B cell (primary cell): ENCODE results near the gene AUTS2. TPM values are rescaled to one million over a fixed set of nuclear protein-coding genes. Genes with fewer than 3 reads are reported as not detected.

Source experiments
- ATAC-seq: fragments of 200-7000 bp; cut with Tn5 transposase; one replicate; pipeline ENCODE4 v1.10.0; 2021; ENCODE audit warnings: low read depth, mild to moderate bottlenecking, moderate number of reproducible peaks, moderate library complexity
- CTCF ChIA-PET: fragments of 350-600 bp; sonication (Branson Sonifier 250); formaldehyde crosslinking; loops from one replicate; lab custom pipeline; 2021; ENCODE audit warnings: antibody characterized with exemption, inconsistent platforms; lab: Charles Lee
- POLR2A ChIA-PET: fragments of 350-600 bp; sonication (Branson Sonifier 250); formaldehyde crosslinking; loops from one replicate; lab custom pipeline; 2021; ENCODE audit warnings: antibody characterized with exemption; lab: Charles Lee
- DNase-seq: peaks from one replicate; pipeline ENCODE4 v3.0.0; 2013
- H2AFZ ChIP-seq: 2 replicates; pipeline ENCODE4 v1.6.1; 2012; ENCODE audit warnings: mild to moderate bottlenecking, low read depth, low read length; ENCODE audit not compliant: insufficient read depth, poor library complexity, severe bottlenecking
- H3K27ac ChIP-seq, 2 donors: 1 replicate in 1 of 2; 2 replicates in 1 of 2; pipeline ENCODE4 v1.5.1; 2012 to 2013; ENCODE audit warnings: low read length in 2 of 2, mild to moderate bottlenecking in 2 of 2, moderate library complexity in 1 of 2
- H3K27me3 ChIP-seq, 4 experiments: fragments of 200-600 bp in 1 of 4; sonication (generic) in 1 of 4; replicated peaks in 1 of 4; 1 replicate in 2 of 4; 2 replicates in 2 of 4; pipeline versions ENCODE4 v1.6.1 to v1.7.0; 2013 to 2016; ENCODE audit warnings: low read length in 3 of 4, mild to moderate bottlenecking in 2 of 4, mixed read lengths in 1 of 4, moderate library complexity in 1 of 4; ENCODE audit not compliant: insufficient read depth in 4 of 4, control insufficient read depth in 3 of 4; ENCODE audit errors: control extremely low read depth in 1 of 4
- H3K36me3 ChIP-seq, 2 experiments: replicated peaks in 1 of 2; 1 replicate in 1 of 2; 2 replicates in 1 of 2; pipeline versions ENCODE4 v1.6.1 to v1.7.1; 2013; ENCODE audit warnings: low read length in 1 of 2; ENCODE audit not compliant: insufficient read depth in 2 of 2, control insufficient read depth in 1 of 2; ENCODE audit errors: control extremely low read depth in 1 of 2, extremely low read depth in 1 of 2
- H3K4me1 ChIP-seq, 2 donors: fragments of 200-600 bp in 1 of 2; sonication (generic) in 1 of 2; 1 replicate in 1 of 2; 2 replicates in 1 of 2; pipeline versions ENCODE4 v1.5.1 to v1.6.1; 2013 to 2017; ENCODE audit warnings: low read length in 2 of 2; ENCODE audit not compliant: control insufficient read depth in 2 of 2, insufficient read depth in 2 of 2
- H3K4me2 ChIP-seq: replicated peaks from 2 replicates; pipeline ENCODE3; 2012; ENCODE audit warnings: mild to moderate bottlenecking, low read depth, low read length; ENCODE audit not compliant: poor library complexity, severe bottlenecking
- H3K4me3 ChIP-seq, 5 experiments: fragments of 200-600 bp in 1 of 5; sonication (generic) in 1 of 5; 1 replicate in 3 of 5; 2 replicates in 2 of 5; pipeline versions ENCODE4 v1.5.1 to v1.7.0; 2011 to 2016; ENCODE audit warnings: low read length in 4 of 5, mild to moderate bottlenecking in 4 of 5, low read depth in 2 of 5, control low read depth in 1 of 5, moderate library complexity in 1 of 5; ENCODE audit not compliant: insufficient read depth in 1 of 5; ENCODE audit errors: control extremely low read depth in 1 of 5, extremely low read depth in 1 of 5
- H3K79me2 ChIP-seq: fragments of 200-600 bp; sonication (generic); one replicate; pipeline ENCODE4 v1.6.0; 2016; ENCODE audit warnings: low read length; ENCODE audit not compliant: control insufficient read depth, insufficient read depth
- H3K9ac ChIP-seq: fragments of 200-600 bp; sonication (generic); 2 replicates; pipeline ENCODE4 v1.6.1; 2017; ENCODE audit warnings: mild to moderate bottlenecking, low read length, moderate library complexity
- H3K9me3 ChIP-seq, 3 donors: one replicate each; pipeline versions ENCODE4 v1.6.1 to v1.7.1; 2013; ENCODE audit warnings: low read length in 2 of 3; ENCODE audit not compliant: control insufficient read depth in 2 of 3, insufficient read depth in 1 of 3; ENCODE audit errors: control extremely low read depth in 1 of 3
- H4K20me1 ChIP-seq: 2 replicates; pipeline ENCODE4 v1.6.0; 2012; ENCODE audit warnings: mild to moderate bottlenecking, low read length; ENCODE audit not compliant: insufficient read depth, control insufficient read depth, poor library complexity, severe bottlenecking
- H3K27ac Mint-ChIP-seq: one replicate; pipeline ENCODE4 v1.8.0; 2021; ENCODE audit warnings: mixed read lengths
- H3K27me3 Mint-ChIP-seq: one replicate; pipeline ENCODE4 v1.8.0; 2021; ENCODE audit warnings: mixed read lengths
- H3K4me1 Mint-ChIP-seq: one replicate; pipeline ENCODE4 v1.8.0; 2021; ENCODE audit warnings: mixed read lengths
- H3K4me3 Mint-ChIP-seq: one replicate; pipeline ENCODE4 v1.8.0; 2021; ENCODE audit warnings: mixed read lengths
- H3K9me3 Mint-ChIP-seq: one replicate; pipeline ENCODE4 v1.8.0; 2022; ENCODE audit warnings: mixed read lengths; ENCODE audit not compliant: insufficient read depth
- EZH2 ChIP-seq: IDR thresholded peaks from 2 replicates; pipeline ENCODE4 v1.6.1; 2012; ENCODE audit warnings: borderline replicate concordance, low read depth, mild to moderate bottlenecking, moderate library complexity, low read length; ENCODE audit not compliant: insufficient read depth, poor library complexity, severe bottlenecking
- WGBS: methylation state at CpG from one replicate; pipeline ENCODE4 v1.1.5; 2013; ENCODE audit warnings: missing lambda C conversion rate; ENCODE audit not compliant: insufficient coverage; 5-methylcytosine and 5-hydroxymethylcytosine counted together
- intact Hi-C: fragments of 100-400 bp; cut with micrococcal nuclease; formaldehyde crosslinking; loops from one replicate; pipeline ENCODE4 v1.10.0; 2022
- polyA plus RNA-seq: library from polyadenylated mRNA; depleted of rRNA; stranded (reverse); fragments of >200 nt; gene quantifications from 2 replicates; pipeline ENCODE4 v1.2.3, GENCODE V29; 2012
- total RNA-seq, 2 donors: library from RNA; stranded (reverse); fragments of 120-200 nt in 1 of 2; gene quantifications; 1 replicate in 1 of 2; 2 replicates in 1 of 2; pipeline versions ENCODE4 v1.2.3 to v1.2.4, GENCODE V29; 2013 to 2022
- TF ChIP-seq, protein P1 (sequence below): fragments of 200-600 bp; IDR thresholded peaks from one replicate; pipeline ENCODE4 v1.8.0; 2022; ENCODE audit warnings: antibody characterized with exemption, mild to moderate bottlenecking

AUTS2 gene
- total and polyA plus RNA-seq, 2 donors (not counting 1 experiment from before 2014, with no cell fraction given): 22.3 to 35.0 TPM

DNA sequence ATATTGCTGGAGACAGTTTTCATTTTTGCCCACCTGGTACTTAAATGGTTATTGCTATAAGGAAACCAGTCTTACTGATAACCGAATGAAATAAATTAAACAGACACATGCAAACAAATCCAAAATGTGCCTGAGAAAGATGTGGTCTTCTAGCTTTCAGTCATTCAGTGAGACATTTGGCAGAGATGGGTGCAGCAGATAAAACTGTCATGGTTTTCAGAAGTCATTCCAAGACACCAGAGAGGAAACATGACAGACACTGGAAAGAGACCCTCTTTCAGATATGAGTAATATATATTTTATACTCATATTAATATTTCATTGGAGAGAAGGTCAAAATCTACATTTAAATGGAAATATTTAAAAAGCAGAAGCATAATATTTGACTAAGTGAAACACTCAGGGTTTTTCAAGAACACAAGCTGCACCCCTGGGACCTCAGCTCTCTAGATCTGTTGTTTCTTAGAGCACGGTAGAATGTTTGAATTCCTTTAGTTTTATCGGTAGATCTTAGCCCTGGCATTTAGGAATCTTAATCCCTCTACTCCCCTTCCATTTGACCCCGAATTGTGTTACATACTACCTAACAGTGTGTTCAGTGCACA is 246.1 kb downstream of the AUTS2 start:
- DNase-seq (no peak), ATAC-seq (no peak)
- no peak overlapping the region for H3K9ac ChIP-seq
- H3K4me3 Mint-ChIP-seq: peak overlapping the region; percentile 78
- ChIA-PET POLR2A (interaction anchor here (0.6 to 1.0 kb wide), 2 partner anchors 20 to 503 kb away, joined by 3 to 7 read pairs; no protein-coding TSS in a partner anchor), CTCF (interaction anchor here (0.9 to 1.5 kb wide), 2 partner anchors 20 kb away, joined by 3 to 6 read pairs; no protein-coding TSS in a partner anchor)
- intact Hi-C loops: loop anchor here (5.0 kb wide), 1 partner anchor 43 kb away; no protein-coding TSS in a partner anchor
- H3K36me3 ChIP-seq: no peaks in the 10 kb centered on the region
- peaks cover 72% of the 10 kb centered on the region for H3K4me1 Mint-ChIP-seq
- no peaks in the 10 kb centered on the region for H3K27me3 ChIP-seq
- H3K79me2 ChIP-seq: peaks cover 42% of the 10 kb centered on the region
- no peaks in the 10 kb centered on the region for H4K20me1 ChIP-seq
- H3K9me3 ChIP-seq: no peaks in the 10 kb centered on the region
- H3K4me3 ChIP-seq: no peak overlapping the region
- peaks cover 58 to 59% of the 10 kb centered on the region in 2 donors for H3K4me1 ChIP-seq
- no peaks in the 10 kb centered on the region for H3K27me3 Mint-ChIP-seq
- no peaks in the 10 kb centered on the region for H3K9me3 Mint-ChIP-seq
- peak overlapping the region; percentile 45 for H3K4me2 ChIP-seq
- H3K27ac ChIP-seq: peak overlapping the region in 1 of 2 donors; percentile 49
- no CpG with 5 or more reads among the region's 4 CpGs for WGBS
- no peak overlapping the region for H2AFZ ChIP-seq
- H3K27ac Mint-ChIP-seq: peak overlapping the region; percentile 76
- no peak for TF ChIP-seq EZH2
- TF ChIP-seq, protein P1, sequence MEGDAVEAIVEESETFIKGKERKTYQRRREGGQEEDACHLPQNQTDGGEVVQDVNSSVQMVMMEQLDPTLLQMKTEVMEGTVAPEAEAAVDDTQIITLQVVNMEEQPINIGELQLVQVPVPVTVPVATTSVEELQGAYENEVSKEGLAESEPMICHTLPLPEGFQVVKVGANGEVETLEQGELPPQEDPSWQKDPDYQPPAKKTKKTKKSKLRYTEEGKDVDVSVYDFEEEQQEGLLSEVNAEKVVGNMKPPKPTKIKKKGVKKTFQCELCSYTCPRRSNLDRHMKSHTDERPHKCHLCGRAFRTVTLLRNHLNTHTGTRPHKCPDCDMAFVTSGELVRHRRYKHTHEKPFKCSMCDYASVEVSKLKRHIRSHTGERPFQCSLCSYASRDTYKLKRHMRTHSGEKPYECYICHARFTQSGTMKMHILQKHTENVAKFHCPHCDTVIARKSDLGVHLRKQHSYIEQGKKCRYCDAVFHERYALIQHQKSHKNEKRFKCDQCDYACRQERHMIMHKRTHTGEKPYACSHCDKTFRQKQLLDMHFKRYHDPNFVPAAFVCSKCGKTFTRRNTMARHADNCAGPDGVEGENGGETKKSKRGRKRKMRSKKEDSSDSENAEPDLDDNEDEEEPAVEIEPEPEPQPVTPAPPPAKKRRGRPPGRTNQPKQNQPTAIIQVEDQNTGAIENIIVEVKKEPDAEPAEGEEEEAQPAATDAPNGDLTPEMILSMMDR: no peak

DNA sequence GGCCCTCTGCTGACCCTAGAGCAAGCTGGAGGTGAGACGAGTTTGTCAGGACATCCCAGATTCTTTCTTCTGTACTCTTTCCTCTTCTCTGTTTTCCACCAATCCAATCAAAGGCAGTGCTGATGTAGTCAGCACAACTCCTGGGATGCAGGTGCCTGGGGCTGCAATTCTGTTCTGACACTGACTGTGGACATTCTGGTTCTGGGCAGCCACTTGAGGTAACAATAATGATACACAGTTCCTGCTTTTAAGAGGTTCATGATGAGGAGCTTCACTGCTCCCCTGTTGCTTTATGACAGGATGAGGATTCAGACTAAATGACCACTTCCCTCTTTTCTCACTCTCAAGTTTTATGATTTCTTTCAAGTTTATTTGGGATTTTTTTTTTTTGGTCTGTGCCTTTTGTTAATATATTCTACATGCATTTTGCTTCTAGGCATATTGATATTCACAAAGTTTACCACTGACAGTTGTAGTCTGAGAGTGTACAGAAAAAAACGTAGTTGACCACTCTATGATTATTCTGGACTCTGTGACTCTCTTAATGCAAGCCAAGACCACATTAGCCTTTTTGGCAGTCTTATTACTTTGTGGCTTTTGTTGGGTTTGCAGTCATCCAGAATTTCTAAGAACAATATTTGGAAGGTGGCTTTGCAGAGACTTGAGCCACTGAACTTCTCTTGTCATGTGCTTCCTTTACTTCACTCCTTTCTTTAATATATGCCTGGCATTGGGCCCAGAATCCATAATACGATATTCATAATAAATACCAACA is 247.6 kb downstream of the AUTS2 start:
- Histone ChIP-seq H3K36me3 (no peaks in the 10 kb centered on the region), H3K4me1 (peaks cover 43 to 44% of the 10 kb centered on the region in 2 donors), H3K9ac (peak overlapping the region; percentile 9), H3K27me3 (no peaks in the 10 kb centered on the region), H3K4me2 (peak overlapping the region; percentile 45), H3K9me3 (no peaks in the 10 kb centered on the region), H4K20me1 (no peaks in the 10 kb centered on the region), H2AFZ (no peak overlapping the region), H3K27ac (no peak overlapping the region), H3K79me2 (peaks cover 45% of the 10 kb centered on the region), H3K4me3 (peak overlapping the region in 1 of 5 experiments; percentile 8)
- POLR2A ChIA-PET: no interaction called here
- DNase-seq (no peak), ATAC-seq (no peak)
- peak overlapping the region; percentile 65 for H3K4me3 Mint-ChIP-seq
- peaks cover 60% of the 10 kb centered on the region for H3K4me1 Mint-ChIP-seq
- no peaks in the 10 kb centered on the region for H3K9me3 Mint-ChIP-seq
- CTCF ChIA-PET: interaction anchor here (0.7 to 1.5 kb wide), 2 partner anchors 17 to 21 kb away, joined by 3 to 6 read pairs; no protein-coding TSS in a partner anchor
- TF ChIP-seq, protein P1: no peak
- TF ChIP-seq EZH2: no peak
- peak overlapping the region; percentile 54 for H3K27ac Mint-ChIP-seq
- no peaks in the 10 kb centered on the region for H3K27me3 Mint-ChIP-seq
- WGBS: 69% methylated on average over 2 of the region's 3 CpGs
- intact Hi-C loops: no loop called here
